MM.1S (cell line): ENCODE measurements around the gene TTYH1.

Experiments used
- DNase-seq: peaks from one replicate; pipeline ENCODE4 v3.0.0-alpha.2; 2015
- H2AFZ ChIP-seq: fragments of 300-600 bp; sonication (generic); 2 replicates; pipeline ENCODE4 v1.6.0; 2016; ENCODE audit warnings: antibody characterized with exemption, low read length
- H3F3A ChIP-seq: fragments of 300-600 bp; sonication (generic); 2 replicates; pipeline ENCODE4 v1.6.1; 2016; ENCODE audit warnings: mild to moderate bottlenecking, antibody characterized with exemption, low read length, moderate library complexity, mixed read lengths; ENCODE audit not compliant: insufficient read depth
- H3K27ac ChIP-seq: fragments of 300-600 bp; sonication (generic); 2 replicates; pipeline ENCODE4 v1.5.1; 2016; ENCODE audit warnings: mild to moderate bottlenecking, low read length
- H3K27me3 ChIP-seq: fragments of 300-600 bp; sonication (generic); replicated peaks from 2 replicates; pipeline ENCODE4 v1.6.0; 2016; ENCODE audit warnings: low read length; ENCODE audit not compliant: insufficient read depth
- H3K36me3 ChIP-seq: fragments of 300-600 bp; sonication (generic); replicated peaks from 2 replicates; pipeline ENCODE4 v1.6.1; 2016; ENCODE audit warnings: mild to moderate bottlenecking, low read length, mixed read lengths; ENCODE audit not compliant: insufficient read depth
- H3K4me1 ChIP-seq: fragments of 300-600 bp; sonication (generic); 2 replicates; pipeline ENCODE4 v1.6.1; 2016; ENCODE audit warnings: low read length, mixed read lengths
- H3K4me2 ChIP-seq: fragments of 300-600 bp; sonication (generic); 2 replicates; pipeline ENCODE4 v1.6.0; 2016; ENCODE audit warnings: low read depth, low read length
- H3K4me3 ChIP-seq: fragments of 300-600 bp; sonication (generic); 2 replicates; pipeline ENCODE4 v1.5.1; 2016; ENCODE audit warnings: low read length, mixed read lengths
- H3K79me2 ChIP-seq: fragments of 300-600 bp; sonication (generic); 2 replicates; pipeline ENCODE4 v1.6.1; 2016; ENCODE audit warnings: mixed run types, low read length, mixed read lengths
- H3K9ac ChIP-seq: fragments of 300-600 bp; sonication (generic); 2 replicates; pipeline ENCODE4 v1.6.1; 2016; ENCODE audit warnings: low read length, mixed read lengths
- H3K9me2 ChIP-seq: fragments of 300-600 bp; sonication (generic); replicated peaks from 2 replicates; pipeline ENCODE4 v1.6.1; 2016; ENCODE audit warnings: mild to moderate bottlenecking, low read length, mixed read lengths; ENCODE audit not compliant: insufficient read depth
- H3K9me3 ChIP-seq: fragments of 300-600 bp; sonication (generic); replicated peaks from 2 replicates; pipeline ENCODE4 v1.6.1; 2016; ENCODE audit warnings: mild to moderate bottlenecking, low read length, mixed read lengths; ENCODE audit not compliant: insufficient read depth
- H4K20me1 ChIP-seq: fragments of 300-600 bp; sonication (generic); 2 replicates; pipeline ENCODE4 v1.6.1; 2016; ENCODE audit warnings: mild to moderate bottlenecking, low read length, moderate library complexity, mixed read lengths; ENCODE audit not compliant: insufficient read depth
- CTCF ChIP-seq: fragments of 300-600 bp; sonication (generic); IDR thresholded peaks from 2 replicates; pipeline ENCODE4 v1.5.1; 2016; ENCODE audit warnings: antibody characterized with exemption, low read length, mixed read lengths
- EZH2 ChIP-seq: fragments of 300-600 bp; sonication (generic); optimal IDR thresholded peaks from 2 replicates; pipeline ENCODE3; 2017; ENCODE audit warnings: low read depth, mild to moderate bottlenecking, antibody characterized with exemption, low read length, mixed read lengths
- EZH2phosphoT487 ChIP-seq: fragments of 300-600 bp; sonication (generic); IDR thresholded peaks from 2 replicates; pipeline ENCODE4 v1.6.1; 2018; ENCODE audit warnings: antibody characterized with exemption, low read length

The TTYH1 gene

GRCh38 chr19:54475706-54476105 lies 60.4 kb downstream of the TTYH1 start:
- Histone ChIP-seq H3K79me2 (no peaks in the 10 kb centered on the region), H2AFZ (no peak overlapping the region), H3K9me3 (no peaks in the 10 kb centered on the region), H3K4me1 (no peaks in the 10 kb centered on the region), H3K9ac (no peak overlapping the region), H3K9me2 (no peaks in the 10 kb centered on the region), H3F3A (no peaks in the 10 kb centered on the region), H3K27ac (no peak overlapping the region), H3K27me3 (peaks cover 82% of the 10 kb centered on the region), H3K36me3 (no peaks in the 10 kb centered on the region), H3K4me3 (no peak overlapping the region), H3K4me2 (no peak overlapping the region), H4K20me1 (no peaks in the 10 kb centered on the region)
- no peak for DNase-seq
- TF ChIP-seq EZH2 (no peak), CTCF (no peak), EZH2phosphoT487 (no peak)

DNA sequence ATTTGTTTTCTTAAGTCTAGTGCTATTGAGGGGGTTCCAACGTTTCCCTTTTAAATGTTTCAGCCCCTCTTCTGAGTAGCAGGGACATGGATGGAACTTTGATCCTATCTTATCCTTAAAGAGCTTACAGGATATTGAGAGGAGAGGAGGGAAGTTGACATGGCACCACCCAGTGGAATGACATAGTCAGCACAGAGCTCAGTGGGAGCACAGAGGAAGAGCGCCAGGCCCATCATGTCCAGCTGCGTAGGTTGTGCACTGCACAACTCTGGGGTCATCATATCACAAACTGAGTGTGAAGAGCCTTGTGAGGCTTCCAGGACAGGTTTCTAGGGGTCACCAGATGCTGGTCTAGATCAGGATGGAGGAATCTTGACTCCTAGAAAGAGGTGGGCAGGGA lies 62.4 kb downstream of the TTYH1 start:
- no peak overlapping the region for H3K4me3 ChIP-seq
- H2AFZ ChIP-seq = no peak overlapping the region
- no peak for DNase-seq
- no peaks in the 10 kb centered on the region for H3K9me2 ChIP-seq
- no peaks in the 10 kb centered on the region for H3K79me2 ChIP-seq
- no peaks in the 10 kb centered on the region for H3K4me1 ChIP-seq
- no peak for TF ChIP-seq EZH2phosphoT487
- no peak for TF ChIP-seq CTCF
- TF ChIP-seq EZH2 = no peak
- H4K20me1 ChIP-seq = no peaks in the 10 kb centered on the region
- no peak overlapping the region for H3K9ac ChIP-seq
- H3K27me3 ChIP-seq = peaks cover 81% of the 10 kb centered on the region
- no peaks in the 10 kb centered on the region for H3K36me3 ChIP-seq
- H3F3A ChIP-seq = no peaks in the 10 kb centered on the region
- H3K4me2 ChIP-seq = no peak overlapping the region
- H3K27ac ChIP-seq = no peak overlapping the region
- H3K9me3 ChIP-seq = no peaks in the 10 kb centered on the region

- no peak overlapping the region for H3K9ac ChIP-seq
- no peak overlapping the region for H2AFZ ChIP-seq
- H3K9me2 ChIP-seq = no peaks in the 10 kb centered on the region
- no peak overlapping the region for H3K4me2 ChIP-seq
- no peak for TF ChIP-seq EZH2
- no peak for TF ChIP-seq EZH2phosphoT487
- peak; percentile 65 for TF ChIP-seq CTCF
- no peaks in the 10 kb centered on the region for H4K20me1 ChIP-seq
- H3K27ac ChIP-seq = no peak overlapping the region
- no peaks in the 10 kb centered on the region for H3K36me3 ChIP-seq
- H3K4me1 ChIP-seq = no peaks in the 10 kb centered on the region
- no peaks in the 10 kb centered on the region for H3K79me2 ChIP-seq
- H3K27me3 ChIP-seq = peaks cover 83% of the 10 kb centered on the region
- H3K4me3 ChIP-seq = no peak overlapping the region
- H3F3A ChIP-seq = no peaks in the 10 kb centered on the region
- peak; percentile 51 for DNase-seq
- H3K9me3 ChIP-seq = no peaks in the 10 kb centered on the region
Measured at GRCh38 chr19:54478677-54479266, 63.5 kb downstream of the TTYH1 start.
